Bronchial epithelial cell (primary cell): Measurements from ENCODE around the gene SSUH2. TPM values are rescaled to one million over a fixed set of nuclear protein-coding genes. Genes with fewer than 3 reads are reported as not detected.

ENCODE experiments used
- DNase-seq: peaks from one replicate; pipeline ENCODE4 v3.0.0-alpha.2; 2010; ENCODE audit warnings: low read depth
- FAIRE-seq: peaks from 2 replicates; lab custom pipeline; 2011; peaks lifted over from hg19 to GRCh38; lab: Jason Lieb, UNC
- H3K27me3 ChIP-seq: 2 replicates; pipeline ENCODE4 v1.5.1; 2011; ENCODE audit warnings: low read length; ENCODE audit not compliant: control insufficient read depth, insufficient read depth
- H3K36me3 ChIP-seq: 2 replicates; pipeline ENCODE4 v1.5.1; 2011; ENCODE audit warnings: low read length; ENCODE audit not compliant: control insufficient read depth, insufficient read depth
- H3K4me3 ChIP-seq: 2 replicates; pipeline ENCODE4 v1.5.1; 2011; ENCODE audit warnings: mild to moderate bottlenecking, low read depth, low read length, control low read depth
- CTCF ChIP-seq: IDR thresholded peaks from 2 replicates; pipeline ENCODE4 v1.5.1; 2011; ENCODE audit warnings: mild to moderate bottlenecking, moderate library complexity, low read length, control low read depth, inconsistent platforms; ENCODE audit not compliant: insufficient read depth, severe bottlenecking
- total RNA-seq: library from RNA; depleted of rRNA; stranded (reverse); fragments of >200 nt; gene quantifications from 2 replicates; pipeline ENCODE4 v1.2.1, GENCODE V29; 2014

SSUH2 gene
- total RNA-seq, 1 donor from 2014 or later = 0.26 TPM

- no peak overlapping the region for H3K4me3 ChIP-seq
Observed at GRCh38 chr3:8617921-8618320, 26.7 kb downstream of the SSUH2 start.

GRCh38 chr3:8610951-8611350, 33.6 kb downstream of the SSUH2 start:
- Histone ChIP-seq H3K36me3 (no peaks in the 10 kb centered on the region), H3K4me3 (no peak overlapping the region), H3K27me3 (no peaks in the 10 kb centered on the region)
- DNase-seq = no peak
- no peak for TF ChIP-seq CTCF
- no peak for FAIRE-seq

More at GRCh38 chr3:8617921-8618320, 26.7 kb downstream of the SSUH2 start:
- DNase-seq (no peak), FAIRE-seq (no peak)
- H3K27me3 ChIP-seq = no peaks in the 10 kb centered on the region
- TF ChIP-seq CTCF = no peak
- no peaks in the 10 kb centered on the region for H3K36me3 ChIP-seq

DNA sequence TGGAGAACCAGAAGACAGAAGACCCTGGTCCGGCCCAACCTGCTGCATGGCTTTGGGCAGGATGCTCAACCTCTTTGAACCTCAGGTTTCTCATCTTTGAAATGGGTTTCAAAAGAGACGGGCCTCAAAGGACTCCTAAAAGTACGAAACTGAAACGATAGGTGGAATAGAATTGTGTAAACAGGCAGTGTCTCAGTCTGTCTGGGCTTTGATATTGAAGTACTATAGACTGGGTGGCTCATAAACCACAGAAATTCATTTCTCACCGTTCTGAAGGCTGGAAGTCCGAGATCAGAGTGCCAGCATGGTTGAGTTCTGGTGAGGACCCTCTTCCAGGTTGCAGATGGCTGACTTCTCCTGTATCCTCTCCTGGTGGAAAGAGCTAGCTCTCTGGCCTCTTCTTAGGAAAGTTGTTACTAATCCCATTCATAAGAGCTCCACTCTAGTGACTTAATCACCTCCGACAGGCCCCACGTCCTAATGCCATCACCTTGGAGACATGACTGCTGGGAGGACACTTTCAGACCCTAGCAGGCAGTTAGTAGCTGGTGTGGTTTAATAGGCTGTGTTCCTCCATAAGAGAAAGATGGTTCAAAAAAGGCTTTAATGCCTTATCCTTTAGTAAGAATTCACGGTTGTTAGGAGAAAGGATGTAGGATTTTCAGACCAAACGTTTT, 35.7 kb downstream of the SSUH2 start:
- H3K27me3 ChIP-seq = no peaks in the 10 kb centered on the region
- FAIRE-seq = no peak
- H3K36me3 ChIP-seq = no peaks in the 10 kb centered on the region
- no peak overlapping the region for H3K4me3 ChIP-seq
- no peak for DNase-seq
- TF ChIP-seq CTCF = no peak

GRCh38 chr3:8608041-8608790, 36.4 kb downstream of the SSUH2 start:
- FAIRE-seq (no peak), DNase-seq (no peak)
- TF ChIP-seq CTCF = no peak
- H3K27me3 ChIP-seq = no peaks in the 10 kb centered on the region
- H3K36me3 ChIP-seq = no peaks in the 10 kb centered on the region
- no peak overlapping the region for H3K4me3 ChIP-seq

- Histone ChIP-seq H3K36me3 (no peaks in the 10 kb centered on the region), H3K27me3 (no peaks in the 10 kb centered on the region), H3K4me3 (no peak overlapping the region)
- TF ChIP-seq CTCF = peak; percentile 78
- FAIRE-seq = no peak
- DNase-seq = peak; percentile 78
Observed at GRCh38 chr3:8607234-8608040, 37.2 kb downstream of the SSUH2 start.
